HG03135 (cell line): Measurements from ENCODE around the gene AGAP6.
"Not testable (repeated sequence)": the region's sequence is repeated elsewhere in the genome, so short reads cannot be mapped to it uniquely, and the experiment has no call there.

ENCODE experiments used
- ATAC-seq: cut with Tn5 transposase; IDR thresholded peaks from one replicate; pipeline ENCODE4 v1.9.1; 2021; ENCODE audit warnings: mild to moderate bottlenecking, moderate library complexity; ENCODE audit not compliant: unreplicated experiment

Gene AGAP6

DNA sequence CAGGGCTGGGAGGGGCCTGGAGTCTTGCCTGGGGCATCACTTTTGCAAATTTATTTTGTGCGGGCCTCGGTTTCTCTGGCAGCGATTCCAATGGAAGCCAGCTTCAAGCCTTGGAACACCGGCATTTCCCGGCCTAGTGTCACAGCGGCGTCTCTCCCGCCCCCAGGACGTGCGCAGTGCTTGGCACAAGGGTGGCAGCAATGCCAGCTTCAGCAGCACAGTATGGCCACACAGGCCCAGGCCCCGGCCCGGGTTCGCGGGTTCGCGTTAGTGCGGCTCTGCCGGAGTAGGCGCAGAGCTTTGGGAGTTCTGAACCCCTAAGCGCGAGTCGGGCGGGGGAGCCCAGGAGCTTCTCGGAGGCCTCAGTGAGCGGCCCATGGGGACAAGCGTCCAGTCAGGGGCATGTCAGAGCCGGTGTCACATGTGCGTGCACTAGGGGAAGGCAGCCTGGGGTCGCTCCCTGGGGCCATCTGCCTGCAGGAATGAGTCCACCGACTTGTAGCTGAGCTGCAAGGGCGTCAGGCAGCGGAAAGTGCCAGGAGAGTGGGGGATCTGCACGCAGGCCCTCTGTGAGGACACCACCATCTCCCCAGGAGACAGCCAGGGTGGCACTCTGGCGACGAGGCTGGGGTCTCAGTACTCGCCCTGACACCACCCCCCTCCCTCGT lies 36.6 kb downstream of the AGAP6 start:
- ATAC-seq = not testable (repeated sequence)

DNA sequence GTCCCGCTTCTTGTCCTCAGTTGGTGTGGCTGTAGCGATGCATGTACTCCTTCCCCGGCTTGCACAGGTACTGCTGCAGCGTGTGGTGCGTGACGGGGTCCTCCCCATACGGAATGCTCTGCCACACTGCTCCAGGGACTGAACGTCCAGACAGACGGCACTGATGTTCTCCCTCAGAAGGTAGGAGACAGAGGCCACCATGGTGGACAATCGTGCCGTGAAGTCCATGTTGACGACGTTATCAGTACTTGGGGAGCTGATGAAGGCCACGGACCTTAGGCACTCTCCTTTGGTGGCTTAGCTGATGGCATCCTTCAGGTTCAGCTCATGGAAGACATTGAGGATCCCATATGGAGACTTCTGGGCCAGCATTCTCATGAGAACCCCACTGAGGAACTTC lies 37.4 kb downstream of the AGAP6 start:
- no peak for ATAC-seq

DNA sequence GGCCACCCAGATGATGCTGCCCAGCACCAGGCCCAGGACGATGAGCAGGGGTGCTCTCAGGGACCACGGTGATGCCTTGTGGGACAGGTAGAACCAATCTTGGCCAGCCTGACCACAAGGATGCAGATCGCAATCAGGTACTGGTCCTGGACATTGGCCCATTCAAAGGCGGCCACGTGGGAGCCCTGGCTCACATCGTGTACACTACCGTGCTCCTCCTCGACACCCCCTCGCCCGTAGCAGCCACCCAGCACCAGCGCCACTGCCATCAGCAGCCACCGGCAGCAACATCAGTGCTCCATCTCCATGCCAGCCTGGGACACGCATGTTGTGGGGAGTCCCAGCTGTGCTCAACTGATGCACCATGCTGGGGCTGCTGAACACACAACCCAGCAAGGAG lies 39.0 kb downstream of the AGAP6 start:
- ATAC-seq = no peak

DNA sequence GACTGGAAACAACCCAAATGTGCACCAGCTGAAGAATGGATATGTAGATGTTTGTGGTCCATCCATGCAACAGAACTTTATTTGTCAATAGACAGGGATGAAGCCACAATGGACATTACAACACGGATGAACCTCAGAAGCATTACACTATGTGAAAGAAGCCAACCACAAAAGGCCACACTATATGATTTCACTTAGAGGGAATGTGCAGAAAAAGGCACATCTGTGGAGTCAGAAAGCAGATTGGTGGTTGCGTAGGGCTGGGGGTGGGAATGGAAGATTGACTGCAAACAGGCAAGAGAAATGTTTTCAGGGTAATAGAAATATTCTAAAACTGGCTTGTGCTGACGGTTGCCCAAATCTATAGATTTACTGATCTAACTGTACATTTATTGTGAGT lies 45.3 kb downstream of the AGAP6 start:
- ATAC-seq = no peak

DNA sequence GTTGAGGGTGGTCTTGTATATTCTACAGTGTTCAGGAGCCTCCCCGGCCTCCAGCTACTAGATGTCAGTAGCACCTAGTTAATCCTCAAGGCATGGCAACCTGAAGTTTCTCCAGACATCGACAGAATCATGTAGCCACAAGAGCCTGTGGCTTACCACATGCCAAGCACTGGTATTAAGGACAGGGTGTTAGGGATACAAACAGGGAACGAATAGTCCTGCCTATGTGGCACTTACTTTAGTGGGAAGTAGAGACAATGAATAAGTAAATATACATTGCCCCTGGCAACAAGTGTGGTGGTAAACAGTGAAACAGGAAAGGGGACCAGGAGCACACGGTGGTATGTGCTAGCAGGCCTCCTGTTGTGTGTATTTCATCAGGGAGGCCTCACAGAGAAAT lies 47.1 kb downstream of the AGAP6 start:
- ATAC-seq = not testable (repeated sequence)

DNA sequence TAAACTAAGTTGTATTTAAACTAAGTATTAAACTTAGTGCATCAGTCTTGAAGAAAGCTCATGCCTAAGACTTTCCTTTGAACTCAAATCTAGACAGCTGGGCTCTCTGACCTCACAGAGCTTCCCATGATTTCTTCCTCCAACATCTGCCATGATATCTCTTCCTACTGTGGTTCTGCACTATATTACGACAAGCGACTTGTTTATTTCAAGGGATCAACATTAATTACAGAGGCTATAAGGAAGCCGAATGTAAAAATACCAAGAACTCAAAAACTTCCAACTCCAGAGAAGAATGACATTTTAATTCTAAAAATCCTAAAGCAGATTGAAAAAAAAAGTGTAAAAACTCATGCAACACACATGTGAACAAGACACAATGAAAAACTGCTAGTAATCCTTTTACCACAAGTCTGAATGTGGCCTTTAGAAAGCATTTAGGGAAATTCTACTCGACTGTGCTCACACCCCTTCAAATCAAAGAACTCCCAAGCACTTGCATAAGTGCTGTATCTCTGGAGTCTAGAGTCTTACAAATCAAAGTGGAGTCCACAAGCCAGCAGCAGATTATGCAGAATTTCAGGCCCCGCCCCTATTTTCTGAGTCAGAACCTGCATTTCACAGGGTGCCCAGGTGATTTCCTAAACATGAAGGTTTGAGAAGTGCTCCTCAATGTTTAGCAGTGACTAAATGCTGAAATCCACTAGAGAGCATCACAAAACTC lies 56.9 kb downstream of the AGAP6 start:
- no peak for ATAC-seq

DNA sequence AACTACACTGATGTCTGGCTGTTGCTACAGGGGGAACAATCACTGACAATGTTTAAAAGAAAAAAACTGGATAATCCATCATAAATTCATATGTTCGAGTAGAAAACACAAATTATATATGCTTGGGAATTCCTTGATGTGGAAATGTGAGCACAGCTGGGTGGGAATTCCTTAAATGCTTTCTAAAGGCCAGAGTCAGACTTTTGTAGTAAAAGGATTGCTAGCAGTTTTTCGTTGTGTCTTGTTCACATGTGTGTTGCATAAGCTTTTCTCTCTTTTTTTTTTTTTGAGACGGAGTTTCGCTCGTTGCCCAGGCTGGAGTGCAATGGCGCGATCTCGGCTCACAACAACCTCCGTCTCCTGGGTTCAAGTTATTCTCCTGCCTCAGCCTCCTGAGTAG lies 58.3 kb downstream of the AGAP6 start:
- not testable (repeated sequence) for ATAC-seq

DNA sequence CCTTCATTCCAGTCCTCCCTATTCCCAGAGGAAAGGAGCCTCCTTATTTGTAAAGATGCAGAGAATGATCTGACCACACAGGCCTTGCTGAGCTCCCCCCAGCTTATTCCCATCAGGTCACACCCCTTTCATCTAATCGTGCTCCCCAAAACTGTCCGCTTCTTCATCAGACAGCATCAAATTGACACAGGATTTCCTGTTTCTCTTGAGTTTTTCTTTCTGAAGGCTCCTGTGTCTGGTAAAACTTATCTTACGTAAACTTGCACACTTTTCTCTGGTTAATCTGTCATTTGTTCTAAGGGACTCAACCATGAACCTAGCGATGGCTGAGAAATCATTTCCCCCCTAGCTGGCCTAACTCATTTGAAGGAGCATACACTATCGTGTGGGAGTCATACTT lies 59.4 kb downstream of the AGAP6 start:
- ATAC-seq = not testable (repeated sequence)

DNA sequence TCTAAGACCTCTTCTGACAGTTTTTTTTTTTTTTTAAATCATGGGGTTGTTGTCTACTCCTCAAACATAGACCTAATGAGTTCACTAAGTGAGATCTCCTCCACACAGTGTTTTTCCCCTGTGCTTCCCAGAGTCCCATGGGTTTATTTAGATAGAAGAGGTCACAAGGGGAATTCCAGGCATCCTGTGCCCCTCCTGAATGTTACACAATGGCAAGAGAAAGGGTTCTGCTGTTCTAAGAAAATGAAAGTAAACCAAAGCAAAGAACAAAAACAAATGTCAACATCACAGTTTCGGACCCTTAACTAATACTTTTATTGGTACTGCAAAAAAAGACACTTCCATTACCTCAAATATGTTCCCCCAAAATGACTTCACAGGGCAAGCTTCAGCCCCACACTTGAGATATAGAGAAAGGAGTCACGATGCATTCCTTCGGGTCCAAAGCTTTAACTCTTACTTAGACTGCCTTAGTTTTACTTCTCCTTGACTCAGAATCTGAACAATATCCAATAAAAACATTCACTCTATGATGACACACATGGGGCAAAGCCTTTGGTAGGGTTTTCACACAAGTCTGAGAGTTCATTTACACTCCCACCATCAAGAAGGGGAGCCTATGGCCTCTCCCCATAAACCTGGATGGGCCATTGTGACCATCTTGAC lies 63.9 kb downstream of the AGAP6 start:
- ATAC-seq = not testable (repeated sequence)

DNA sequence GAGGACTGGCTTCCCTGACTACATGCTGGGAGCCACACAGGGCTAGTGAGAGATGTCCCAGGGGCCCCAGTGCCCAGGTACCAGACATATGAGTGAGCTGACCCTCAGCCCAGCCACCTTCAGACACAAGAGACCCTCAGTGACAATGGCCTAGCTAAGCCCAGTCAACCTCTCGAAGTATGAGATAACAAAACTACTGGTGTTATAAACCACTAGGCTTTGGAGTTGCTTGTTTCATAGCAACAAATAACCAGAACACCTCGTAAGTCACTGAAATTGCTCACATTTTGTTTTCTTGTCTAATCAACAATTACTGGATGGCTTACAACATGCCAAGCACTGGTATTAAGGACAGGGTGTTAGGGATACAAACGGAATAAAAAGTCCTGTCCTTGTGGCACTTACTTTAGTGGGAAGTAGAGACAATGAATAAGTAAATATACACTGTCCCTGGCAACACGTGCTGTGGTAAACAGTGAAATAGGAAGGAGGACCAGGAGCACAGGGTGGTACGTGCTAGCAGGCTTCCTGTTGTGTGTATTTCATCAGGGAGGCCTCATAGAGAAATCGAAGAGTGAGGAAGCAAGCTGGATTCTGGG lies 64.7 kb downstream of the AGAP6 start:
- not testable (repeated sequence) for ATAC-seq

DNA sequence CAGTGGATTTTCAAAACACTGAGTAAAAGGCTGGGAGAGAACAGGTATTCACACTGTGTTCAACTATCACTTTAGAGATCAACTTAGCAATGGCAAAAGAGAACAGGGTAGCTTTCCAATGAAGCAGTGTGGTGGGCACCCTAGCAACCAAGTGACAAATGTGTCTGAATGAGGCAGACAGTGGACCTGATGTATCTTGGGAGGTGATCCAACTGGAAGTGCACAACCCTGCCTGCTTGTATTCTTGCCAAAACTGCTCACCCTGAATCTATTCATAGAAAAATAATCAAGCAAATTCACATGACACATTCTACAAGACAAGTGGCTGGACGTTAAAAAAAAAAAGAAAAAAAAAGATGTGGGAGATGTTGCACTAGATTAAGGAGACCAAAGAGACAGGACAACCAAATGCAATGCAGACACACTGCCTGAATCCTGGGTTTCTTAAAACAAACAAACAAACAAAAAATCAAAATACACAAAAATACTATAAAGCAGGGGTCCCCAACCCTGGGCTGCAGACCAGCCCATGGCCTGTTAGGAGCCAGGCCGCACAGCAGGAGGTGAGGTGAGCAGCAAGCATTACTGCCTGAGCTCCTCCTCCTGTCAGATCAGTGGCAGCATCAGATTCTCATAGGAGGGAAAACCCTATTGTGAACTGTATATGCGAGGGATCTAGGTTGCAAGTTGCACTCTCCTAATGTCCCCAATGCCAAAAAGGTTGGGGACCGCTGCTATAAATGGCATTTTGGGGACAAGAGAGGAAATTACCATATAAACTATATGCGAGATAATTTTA lies 67.5 kb downstream of the AGAP6 start:
- not testable (repeated sequence) for ATAC-seq

DNA sequence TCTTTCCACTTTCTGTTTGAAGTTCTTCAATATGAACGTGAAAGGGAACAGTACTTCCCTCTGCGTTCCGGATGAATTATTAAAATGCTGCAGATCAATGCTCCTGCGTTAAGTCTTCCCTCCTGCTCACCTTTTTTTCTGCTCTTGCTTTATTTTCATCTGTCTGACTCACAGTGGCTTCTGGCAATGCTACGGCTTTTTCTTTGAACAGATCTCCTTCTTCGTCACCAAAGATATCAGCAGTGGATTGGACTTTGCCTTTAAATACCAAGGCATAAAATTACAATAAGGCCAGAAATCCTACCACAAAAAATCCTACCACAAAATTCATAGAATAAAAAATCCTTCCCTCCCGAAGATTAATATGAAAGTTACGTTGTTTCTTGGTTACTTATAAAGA lies 68.4 kb downstream of the AGAP6 start:
- ATAC-seq = not testable (repeated sequence)

DNA sequence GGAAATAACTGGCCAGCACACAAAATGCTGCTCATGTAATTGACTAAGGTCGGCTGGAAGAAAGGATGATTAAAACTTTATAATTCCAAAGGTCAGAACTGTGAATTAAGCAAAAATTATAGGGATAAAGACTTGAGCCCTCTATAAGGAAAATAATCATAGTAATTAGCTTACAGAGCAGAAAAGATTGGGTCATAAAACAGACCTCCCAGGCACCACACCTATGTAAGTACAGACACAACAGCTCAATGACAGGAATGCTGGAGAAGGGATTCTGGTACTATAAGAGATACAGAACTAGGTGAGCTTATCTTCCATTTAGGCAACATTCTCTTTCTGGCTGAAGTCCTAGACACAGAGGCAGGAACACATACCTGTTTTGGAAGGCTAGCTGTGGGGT lies 70.5 kb downstream of the AGAP6 start:
- ATAC-seq = not testable (repeated sequence)

DNA sequence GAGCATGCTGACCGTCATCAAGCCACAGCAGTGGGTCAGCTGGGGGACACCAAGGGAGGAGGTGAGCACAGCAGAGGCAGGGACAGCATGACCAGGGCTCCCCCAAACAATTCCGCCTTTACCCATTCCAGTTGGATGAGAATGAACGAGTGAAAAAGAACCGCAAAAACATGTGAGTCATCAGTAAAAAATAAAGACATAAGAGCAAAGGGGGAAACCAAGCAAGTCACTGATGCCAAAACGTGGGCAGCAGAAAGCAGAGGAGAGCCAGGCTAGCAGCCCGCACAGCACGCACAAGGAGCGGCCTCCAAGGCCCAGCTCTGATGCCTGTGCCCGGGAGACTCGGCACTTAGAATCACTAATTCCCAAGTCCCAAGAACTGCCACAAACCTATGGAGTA lies 71.7 kb downstream of the AGAP6 start:
- not testable (repeated sequence) for ATAC-seq
